K562 (cell line): ENCODE measurements around the gene PPP1R13L. TPM values are rescaled to one million over a fixed set of nuclear protein-coding genes. Genes with fewer than 3 reads are reported as not detected.
A peak's percentile ranks its signal among the peaks of the same experiment; 100 is the strongest.

ENCODE experiments used
- ATAC-seq: fragments of 200-7000 bp; cut with Tn5 transposase; 3 replicates; pipeline ENCODE4 v1.9.1; 2020; ENCODE audit warnings: moderate library complexity
- BruUV-seq: library from RNA; stranded (reverse); fragments of 400-500 nt; replicated peaks from 2 replicates; lab custom pipeline; 2021; lab: Mats Ljungman, UMichigan
- CTCF ChIA-PET: fragments of 300-600 bp; formaldehyde crosslinking; extraction: SDS; loops from one replicate; lab custom pipeline; 2021; ENCODE audit warnings: low intra/inter-chr PET ratio; lab: Yijun Ruan, JAX
- POLR2A ChIA-PET: fragments of 300-600, 350-650 bp; sonication (Branson Sonifier 250); formaldehyde crosslinking; extraction: SDS; loops from one replicate; lab custom pipeline; 2021; ENCODE audit warnings: antibody characterized with exemption, inconsistent platforms; lab: Yijun Ruan, JAX
- DNase-seq, 4 experiments: peaks; one replicate each; pipeline versions ENCODE4 v3.0.0 to v3.0.0-alpha.2; 2011 to 2018; ENCODE audit warnings: low spot score in 3 of 4, mixed read lengths in 3 of 4; ENCODE audit errors: extremely low read depth in 1 of 4
- FAIRE-seq: peaks from 2 replicates; lab custom pipeline; 2011; peaks lifted over from hg19 to GRCh38; lab: Jason Lieb, UNC
- H2AFZ ChIP-seq: 2 replicates; pipeline ENCODE4 v1.6.0; 2011; ENCODE audit warnings: low read depth, low read length, control low read depth, inconsistent platforms
- H3K27ac ChIP-seq: fragments of 200-600 bp; 3 replicates; pipeline ENCODE4 v1.8.0; 2011; ENCODE audit warnings: low read depth, mild to moderate bottlenecking, control low read depth, inconsistent platforms, low read length, moderate library complexity, mixed read lengths; ENCODE audit errors: extremely low read depth
- H3K27me3 ChIP-seq, 2 experiments: fragments of 300-600 bp in 1 of 2; 2 replicates in 1 of 2; 3 replicates in 1 of 2; pipeline versions ENCODE4 v1.6.0 to v1.8.0; 2011; ENCODE audit warnings: inconsistent platforms in 2 of 2, low read length in 2 of 2, mild to moderate bottlenecking in 1 of 2, mixed read lengths in 1 of 2, moderate library complexity in 1 of 2; ENCODE audit not compliant: control insufficient read depth in 2 of 2, insufficient read depth in 2 of 2
- H3K36me3 ChIP-seq: fragments of 300-600 bp; 3 replicates; pipeline ENCODE4 v1.8.0; 2011; ENCODE audit warnings: mild to moderate bottlenecking, low read length, inconsistent platforms; ENCODE audit not compliant: control insufficient read depth, insufficient read depth
- H3K4me1 ChIP-seq, 2 experiments: fragments of 200-600 bp in 1 of 2; replicated peaks in 1 of 2; 2 replicates in 1 of 2; 3 replicates in 1 of 2; pipeline versions ENCODE4 v1.5.1 to v1.8.0; 2011; ENCODE audit warnings: inconsistent platforms in 2 of 2, low read length in 2 of 2, mild to moderate bottlenecking in 1 of 2, mixed read lengths in 1 of 2, moderate library complexity in 1 of 2; ENCODE audit not compliant: control insufficient read depth in 2 of 2, insufficient read depth in 2 of 2
- H3K4me2 ChIP-seq: 2 replicates; pipeline ENCODE4 v1.6.1; 2011; ENCODE audit warnings: low read length, control low read depth, inconsistent platforms, mixed read lengths; ENCODE audit not compliant: insufficient read depth
- H3K4me3 ChIP-seq: fragments of 200-600 bp; sonication (generic), shearing (Covaris generic); 2 replicates; pipeline ENCODE4 v1.5.1; 2016; ENCODE audit warnings: control low read depth, inconsistent platforms
- H3K79me2 ChIP-seq: fragments of 200-600 bp; 3 replicates; pipeline ENCODE4 v1.8.0; 2011; ENCODE audit warnings: low read length, inconsistent platforms; ENCODE audit not compliant: control insufficient read depth, insufficient read depth
- H3K9ac ChIP-seq, 2 experiments: 2 replicates each; pipeline versions ENCODE4 v1.6.0 to v1.6.1; 2011; ENCODE audit warnings: low read depth in 2 of 2, low read length in 2 of 2, control low read depth in 1 of 2, inconsistent platforms in 1 of 2, mild to moderate bottlenecking in 1 of 2, mixed read lengths in 1 of 2; ENCODE audit not compliant: insufficient read depth in 1 of 2
- H3K9me1 ChIP-seq: one replicate; pipeline ENCODE4 v1.6.0; 2011; ENCODE audit warnings: inconsistent platforms, mild to moderate bottlenecking, low read length, moderate library complexity; ENCODE audit not compliant: control insufficient read depth, insufficient read depth
- H3K9me3 ChIP-seq: replicated peaks from 2 replicates; pipeline ENCODE4 v1.5.1; 2011; ENCODE audit warnings: low read depth, low read length, inconsistent platforms; ENCODE audit not compliant: control insufficient read depth, insufficient read depth
- H4K20me1 ChIP-seq: replicated peaks from 2 replicates; pipeline ENCODE4 v1.6.1; 2011; ENCODE audit warnings: low read length, inconsistent platforms, mixed read lengths; ENCODE audit not compliant: control insufficient read depth, insufficient read depth
- BCOR ChIP-seq: fragments of 450-650 bp; IDR thresholded peaks from 2 replicates; pipeline ENCODE4 v1.6.1; 2016
- CCAR2 ChIP-seq: fragments of 200-400 bp; formaldehyde crosslinking; IDR thresholded peaks from 2 replicates; pipeline ENCODE4 v1.6.1; 2017; ENCODE audit warnings: mild to moderate bottlenecking, low read depth, low read length
- E2F3 ChIP-seq: fragments of 250-450 bp; sonication (Bioruptor Pico); IDR thresholded peaks from 2 replicates; pipeline ENCODE4 v1.4.0; 2020; ENCODE audit warnings: mild to moderate bottlenecking
- L3MBTL2 ChIP-seq: fragments of 450-650 bp; IDR thresholded peaks from 2 replicates; pipeline ENCODE4 v1.6.1; 2016; ENCODE audit warnings: mild to moderate bottlenecking, moderate library complexity
- LARP7 ChIP-seq: fragments of 450-650 bp; IDR thresholded peaks from 2 replicates; pipeline ENCODE4 v1.6.1; 2016
- RBFOX2 ChIP-seq: fragments of 200-400 bp; formaldehyde crosslinking; IDR thresholded peaks from 2 replicates; pipeline ENCODE4 v1.6.1; 2017; ENCODE audit warnings: low read depth, mild to moderate bottlenecking, low read length, moderate library complexity
- SREBF2 ChIP-seq: sonication (generic); formaldehyde crosslinking; IDR thresholded peaks from 2 replicates; pipeline ENCODE4 v1.4.0; 2020; ENCODE audit warnings: mild to moderate bottlenecking, missing genetic modification reagents
- SRSF7 ChIP-seq: fragments of 200-400 bp; formaldehyde crosslinking; optimal IDR thresholded peaks from 2 replicates; pipeline ENCODE3; 2017; ENCODE audit warnings: mild to moderate bottlenecking, low read depth, low read length
- TCFL5 ChIP-seq: fragments of 250-450 bp; sonication (Bioruptor Pico); conservative IDR thresholded peaks from 2 replicates; pipeline ENCODE4 v1.6.1; 2021; ENCODE audit warnings: mild to moderate bottlenecking, moderate library complexity, matching md5 sums
- ZNF316 ChIP-seq: fragments of 450-650 bp; IDR thresholded peaks from 2 replicates; pipeline ENCODE4 v1.6.1; 2016
- WGBS: fragments of 100-300 bp; shearing (Covaris generic); methylation state at CpG from one replicate; pipeline ENCODE4 v1.1.6; 2016; ENCODE audit warnings: low coverage, mixed read lengths; ENCODE audit not compliant: insufficient coverage; ENCODE audit errors: missing lambda C conversion rate; 5-methylcytosine and 5-hydroxymethylcytosine counted together
- in situ Hi-C: fragments of 300-500 bp; cut with MboI; formaldehyde crosslinking; loops from 4 replicates; pipeline ENCODE4 v1.15.0; 2018; ENCODE audit warnings: inconsistent platforms, mixed read lengths
- intact Hi-C: fragments of 100-400 bp; cut with micrococcal nuclease; formaldehyde crosslinking; loops from 2 replicates; pipeline ENCODE4 v1.14.2; 2022
- polyA plus RNA-seq, 8 experiments: library from polyadenylated mRNA; depleted of rRNA in 4 of 8; stranded (reverse) in 5 of 8; unstranded in 3 of 8; fragments of >200 nt; fragmentation: Nextera tagmentation in 2 of 8; fragmentation: Illumina TruSeq in 1 of 8; extraction: Ambion mirVana in 2 of 8; extraction: Trizol in 1 of 8; gene quantifications; 2 replicates each; pipeline versions ENCODE4 v1.2.1 to v1.2.3, GENCODE V29; 2011 to 2014; ENCODE audit warnings: inconsistent platforms in 1 of 8, missing spikeins in 1 of 8
- total RNA-seq, 7 experiments: library from RNA; depleted of rRNA in 6 of 7; stranded (reverse); fragments of >200 nt in 6 of 7; fragmentation: Illumina TruSeq in 2 of 7; extraction: Trizol in 2 of 7; gene quantifications; 2 replicates each; pipeline versions ENCODE4 v1.2.1 to v1.2.3, GENCODE V29; 2011 to 2021; ENCODE audit warnings: low replicate concordance in 1 of 7

The PPP1R13L gene
- total and polyA plus RNA-seq, 9 of the 15 experiments (the other 6 are each of a cell fraction or from before 2014, with no cell fraction given), result 0.32 to 6.7 (median 2.0) TPM

DNA sequence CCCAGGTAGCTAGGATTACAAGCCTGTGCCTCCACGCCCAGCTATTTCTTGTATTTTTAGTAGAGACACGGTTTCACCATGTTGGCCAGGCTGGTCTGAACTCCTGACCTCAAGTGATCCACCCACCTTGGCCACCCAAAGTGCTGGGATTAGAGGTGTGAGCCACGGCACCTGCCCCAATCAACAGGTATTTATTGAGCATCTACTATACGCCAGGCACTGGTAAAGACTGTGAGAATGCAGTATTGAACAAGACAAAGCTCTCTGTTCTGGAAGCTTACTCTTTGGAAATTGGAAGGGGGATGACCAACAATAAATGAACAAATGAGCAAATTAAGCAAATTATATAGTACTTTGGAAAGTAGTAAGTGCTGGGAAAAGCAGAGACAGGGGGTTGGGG lies 40.3 kb upstream of the PPP1R13L start:
- Histone ChIP-seq H3K27me3 (no peaks in the 10 kb centered on the region), H3K9me1 (no peaks in the 10 kb centered on the region)
- FAIRE-seq, result no peak
- TF ChIP-seq ZNF316 (0 out of 2 replicates have a peak, but pooled peaks have one; percentile 16), BCOR (0 out of 2 replicates have a peak, but pooled peaks have one; percentile 29), SRSF7 (no peak)
- TF ChIP-seq, all 486 proteins: peak for 2
- POLR2A ChIA-PET, result interaction anchor here (0.8 to 1.8 kb wide), 3 partner anchors 11 to 40 kb away, joined by 3 to 19 read pairs (median 4); partner anchors contain the start of gene FOSB
- ATAC-seq, result no peak
- CTCF ChIA-PET, result interaction anchor here (1.1 kb wide), 1 partner anchor 34 kb away, joined by 5 read pairs; no protein-coding TSS in a partner anchor
- Histone ChIP-seq H3K9me3 (no peaks in the 10 kb centered on the region), H3K79me2 (no peaks in the 10 kb centered on the region), H3K9ac (peak overlapping the region; percentile 72 to 94), H3K4me3 (no peak overlapping the region; the same call in 1 of the 2 replicates), H3K36me3 (no peaks in the 10 kb centered on the region), H4K20me1 (0 out of 2 replicates have a peak, but pooled peaks cover 4% of the 10 kb centered on the region), H3K4me2 (peak overlapping the region; percentile 80), H2AFZ (no peak overlapping the region), H3K27ac (peak overlapping the region; percentile 92), H3K4me1 (peaks cover 47 to 54% of the 10 kb centered on the region in 2 experiments)
- BruUV-seq, result no TSS peak
- 67% methylated on average over 4 of the region's 4 CpGs for WGBS
- no peak for DNase-seq
- intact Hi-C loops, result no loop called here
- in situ Hi-C loops, result no loop called here

DNA sequence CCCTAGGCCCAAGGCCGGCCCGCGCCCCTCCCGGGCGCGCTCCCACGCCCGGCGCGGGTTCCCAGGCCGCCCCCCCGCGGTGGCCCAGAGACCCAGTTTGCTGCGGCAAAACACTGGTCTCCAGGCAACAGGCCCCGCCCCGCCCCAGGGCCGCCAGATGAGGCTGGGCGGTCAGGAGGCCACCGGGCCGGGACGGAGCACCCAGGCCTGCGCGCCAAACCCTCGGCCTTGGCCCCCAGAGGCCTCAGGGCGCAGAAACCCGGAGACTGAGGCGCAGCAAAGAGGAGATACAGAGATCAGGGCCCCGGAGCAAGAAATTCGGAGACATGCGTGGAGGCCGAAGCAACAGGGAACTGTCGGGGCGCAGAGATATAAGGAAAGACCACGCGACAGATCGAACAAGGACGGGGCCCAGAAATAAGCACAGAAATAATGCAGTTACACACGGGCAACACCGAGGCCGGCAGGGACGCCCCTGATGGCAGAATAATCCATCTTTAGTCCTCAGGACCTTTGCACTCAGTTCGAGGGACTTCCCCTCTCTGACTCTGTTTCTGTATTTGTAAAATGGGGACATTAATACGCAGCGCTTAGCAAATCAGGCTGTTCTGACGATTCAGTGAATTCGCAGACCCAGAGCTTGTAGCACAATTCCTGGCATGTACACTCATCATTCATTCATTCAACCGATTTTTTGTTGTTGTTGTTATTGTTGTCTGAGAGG lies 39.6 kb upstream of the PPP1R13L start:
- Histone ChIP-seq H2AFZ (peak overlapping the region; percentile 86), H3K79me2 (no peaks in the 10 kb centered on the region), H4K20me1 (0 out of 2 replicates have a peak, but pooled peaks cover 4% of the 10 kb centered on the region), H3K4me1 (peaks cover 45 to 56% of the 10 kb centered on the region in 2 experiments), H3K4me3 (peak overlapping the region; percentile 52), H3K9me1 (no peaks in the 10 kb centered on the region), H3K27ac (peak overlapping the region; percentile 92), H3K9me3 (no peaks in the 10 kb centered on the region), H3K27me3 (no peaks in the 10 kb centered on the region), H3K4me2 (peak overlapping the region; percentile 80), H3K36me3 (no peaks in the 10 kb centered on the region), H3K9ac (peak overlapping the region; percentile 72 to 94)
- ChIA-PET POLR2A (interaction anchor here (0.8 to 1.8 kb wide), 3 partner anchors 11 to 40 kb away, joined by 3 to 19 read pairs (median 4); partner anchors contain the start of gene FOSB), CTCF (interaction anchor here (0.8 kb wide), 1 partner anchor 35 kb away, joined by 6 read pairs; no protein-coding TSS in a partner anchor)
- ATAC-seq (peak; percentile 79), DNase-seq (peak; percentile 88 to 97 (median 92)), FAIRE-seq (no peak)
- in situ Hi-C loops, result loop anchor here (5.0 kb wide), 1 partner anchor 33 kb away; no protein-coding TSS in a partner anchor
- intact Hi-C loops, result loop anchor here (5.0 kb wide), 1 partner anchor 198 kb away; no protein-coding TSS in a partner anchor
- TSS peak; percentile 93 for BruUV-seq
- 7% methylated on average over 34 of the region's 47 CpGs for WGBS
- peak; percentile 84 for TF ChIP-seq RBFOX2
- peak; percentile 76 for TF ChIP-seq L3MBTL2
- TF ChIP-seq E2F3 (CRISPR knock-in tag), result peak; percentile 73; the same call in 1 of the 2 replicates
- TF ChIP-seq LARP7, result no peak
- no peak for TF ChIP-seq CCAR2
- TF ChIP-seq SREBF2 (CRISPR knock-in tag), result no peak
- no peak for TF ChIP-seq TCFL5 (CRISPR knock-in tag)
